Mucosa of descending colon (tissue), 3 donors: ENCODE measurements around the gene ARRDC2. TPM values are rescaled to one million over a fixed set of nuclear protein-coding genes. Genes with fewer than 3 reads are reported as not detected.

ENCODE experiments used
- ATAC-seq: fragments of 200-7000 bp; cut with Tn5 transposase; one replicate; pipeline ENCODE4 v1.9.1; 2020; ENCODE audit warnings: mild to moderate bottlenecking, moderate library complexity
- DNase-seq, 3 donors: peaks; one replicate each; pipeline ENCODE4 v3.0.0-alpha.2; 2020
- H3K36me3 ChIP-seq: fragments of 200-600 bp; one replicate; pipeline ENCODE4 v1.8.0; 2021; ENCODE audit warnings: low read depth, mild to moderate bottlenecking
- H3K4me1 ChIP-seq: fragments of 200-600 bp; one replicate; pipeline ENCODE4 v1.8.0; 2021; ENCODE audit warnings: low read depth, mild to moderate bottlenecking
- H3K4me3 ChIP-seq: fragments of 200-600 bp; one replicate; pipeline ENCODE4 v1.8.0; 2021; ENCODE audit warnings: mild to moderate bottlenecking
- H3K9me3 ChIP-seq: fragments of 200-600 bp; one replicate; pipeline ENCODE4 v1.8.0; 2021; ENCODE audit warnings: mild to moderate bottlenecking
- intact Hi-C, 2 donors: fragments of 100-400 bp; cut with DNase I in 1 of 2; cut with micrococcal nuclease in 1 of 2; formaldehyde crosslinking; loops; one replicate each; pipeline versions ENCODE4 v1.11.0 to v1.11.1; 2022; cut with DNase I, micrococcal nuclease
- total RNA-seq, 3 donors: library from RNA; stranded (reverse); fragmentation: NEBNext Ultra II Directional in 2 of 3; extraction: Animal tissue kit (Norgen Biotek cat#: 25700) in 2 of 3; gene quantifications; one replicate each; pipeline versions ENCODE4 v1.2.1 to v1.2.4, GENCODE V29; 2021 to 2023
- TF ChIP-seq, protein P1 (sequence below): fragments of 200-600 bp; IDR thresholded peaks from one replicate; pipeline ENCODE4 v1.8.0; 2022; ENCODE audit warnings: antibody characterized with exemption, mild to moderate bottlenecking
- donor health status: DM: no; HTN: no; CAD: no; lungs with moderate emphysema.
- donor health status: DM: no; HTN: no; CAD: no.
- donor health status: DM: no; HTN: yes; CAD: no.

The ARRDC2 gene
- total RNA-seq, 3 donors from 2014 or later, result 26.4 to 31.1 (median 30.8) TPM

DNA sequence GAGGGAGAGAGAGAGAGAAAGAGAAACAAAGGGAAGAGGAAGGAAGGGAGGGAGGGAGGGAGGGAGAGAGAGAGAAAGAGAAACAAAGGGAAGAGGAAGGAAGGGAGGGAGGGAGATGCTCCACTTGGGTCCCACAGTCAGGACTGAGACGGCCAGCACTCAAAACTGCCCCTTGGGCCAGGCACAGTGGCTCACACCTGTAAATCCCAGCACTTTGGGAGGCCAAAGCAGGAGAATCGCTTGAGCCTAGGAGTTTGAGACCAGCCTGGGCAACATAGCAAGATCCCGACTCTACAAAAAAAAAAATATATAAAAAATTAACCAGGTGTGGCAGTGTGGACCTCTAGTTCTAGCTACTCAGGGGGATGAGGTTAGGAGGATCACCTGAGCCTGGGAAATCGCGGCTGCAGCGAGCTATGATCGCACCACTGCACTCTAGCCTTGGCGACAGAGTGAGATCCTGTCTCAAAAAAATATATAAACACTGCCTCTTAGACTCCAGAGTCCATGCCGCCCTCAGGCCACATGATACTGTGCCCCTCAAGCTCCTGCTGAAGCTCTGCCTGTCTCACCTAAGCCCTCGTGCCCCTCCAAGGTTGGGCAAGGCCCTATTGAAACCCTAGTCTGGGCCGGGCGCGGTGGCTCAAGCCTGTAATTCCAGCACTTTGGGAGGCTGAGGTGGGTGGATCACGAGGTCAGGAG, 8.4 kb downstream of the ARRDC2 start:
- ATAC-seq (no peak), DNase-seq (no peak)
- intact Hi-C loops, result no loop called here
- Histone ChIP-seq H3K36me3 (peaks cover 3% of the 10 kb centered on the region), H3K4me3 (no peak overlapping the region), H3K9me3 (no peaks in the 10 kb centered on the region), H3K4me1 (peaks cover 11% of the 10 kb centered on the region)
- TF ChIP-seq, protein P1, sequence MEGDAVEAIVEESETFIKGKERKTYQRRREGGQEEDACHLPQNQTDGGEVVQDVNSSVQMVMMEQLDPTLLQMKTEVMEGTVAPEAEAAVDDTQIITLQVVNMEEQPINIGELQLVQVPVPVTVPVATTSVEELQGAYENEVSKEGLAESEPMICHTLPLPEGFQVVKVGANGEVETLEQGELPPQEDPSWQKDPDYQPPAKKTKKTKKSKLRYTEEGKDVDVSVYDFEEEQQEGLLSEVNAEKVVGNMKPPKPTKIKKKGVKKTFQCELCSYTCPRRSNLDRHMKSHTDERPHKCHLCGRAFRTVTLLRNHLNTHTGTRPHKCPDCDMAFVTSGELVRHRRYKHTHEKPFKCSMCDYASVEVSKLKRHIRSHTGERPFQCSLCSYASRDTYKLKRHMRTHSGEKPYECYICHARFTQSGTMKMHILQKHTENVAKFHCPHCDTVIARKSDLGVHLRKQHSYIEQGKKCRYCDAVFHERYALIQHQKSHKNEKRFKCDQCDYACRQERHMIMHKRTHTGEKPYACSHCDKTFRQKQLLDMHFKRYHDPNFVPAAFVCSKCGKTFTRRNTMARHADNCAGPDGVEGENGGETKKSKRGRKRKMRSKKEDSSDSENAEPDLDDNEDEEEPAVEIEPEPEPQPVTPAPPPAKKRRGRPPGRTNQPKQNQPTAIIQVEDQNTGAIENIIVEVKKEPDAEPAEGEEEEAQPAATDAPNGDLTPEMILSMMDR, result no peak

DNA sequence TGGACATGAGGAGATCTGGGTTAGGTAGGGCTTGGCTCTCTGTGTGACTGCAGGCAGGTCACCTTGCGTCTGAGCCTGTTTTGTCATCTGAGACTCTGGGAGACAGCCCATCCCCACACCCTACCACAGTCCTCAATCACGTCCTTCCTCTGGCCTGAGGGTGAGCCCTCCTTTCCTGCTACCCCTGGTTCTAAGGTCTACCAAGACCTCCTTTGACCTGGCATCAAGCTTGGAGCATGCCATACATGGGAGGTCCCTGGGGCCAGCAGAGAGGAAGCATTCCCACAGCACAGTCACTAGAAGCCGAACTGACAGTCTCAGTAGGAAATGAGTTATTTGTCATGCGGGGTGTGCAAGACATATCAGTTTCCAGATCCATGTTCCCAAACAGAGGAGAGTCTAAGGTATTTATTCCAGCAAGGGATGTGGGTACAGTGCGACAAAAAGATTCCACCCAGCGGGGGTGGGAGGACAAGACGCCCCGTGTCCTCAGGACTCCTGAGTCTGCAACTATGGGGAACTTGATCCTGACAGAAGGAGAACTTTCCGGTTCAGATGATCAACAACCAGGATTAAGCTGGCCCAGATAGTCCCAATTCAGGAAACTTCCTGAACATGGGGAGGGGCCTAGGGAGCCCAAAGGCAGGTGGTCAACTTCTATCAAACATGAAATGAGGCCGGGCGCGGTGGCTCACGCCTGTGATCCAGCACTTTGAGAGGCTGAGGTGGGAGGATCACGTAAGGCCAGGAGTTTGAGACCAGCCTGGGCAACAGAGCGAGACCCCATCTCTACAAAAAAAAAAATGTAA, 9.5 kb downstream of the ARRDC2 start:
- intact Hi-C loops, result no loop called here
- ATAC-seq, result no peak
- TF ChIP-seq, protein P1, result no peak
- DNase-seq, result peak in 1 of 3 donors; percentile 14
- Histone ChIP-seq H3K4me3 (no peak overlapping the region), H3K9me3 (no peaks in the 10 kb centered on the region), H3K36me3 (no peaks in the 10 kb centered on the region), H3K4me1 (peaks cover 21% of the 10 kb centered on the region)

DNA sequence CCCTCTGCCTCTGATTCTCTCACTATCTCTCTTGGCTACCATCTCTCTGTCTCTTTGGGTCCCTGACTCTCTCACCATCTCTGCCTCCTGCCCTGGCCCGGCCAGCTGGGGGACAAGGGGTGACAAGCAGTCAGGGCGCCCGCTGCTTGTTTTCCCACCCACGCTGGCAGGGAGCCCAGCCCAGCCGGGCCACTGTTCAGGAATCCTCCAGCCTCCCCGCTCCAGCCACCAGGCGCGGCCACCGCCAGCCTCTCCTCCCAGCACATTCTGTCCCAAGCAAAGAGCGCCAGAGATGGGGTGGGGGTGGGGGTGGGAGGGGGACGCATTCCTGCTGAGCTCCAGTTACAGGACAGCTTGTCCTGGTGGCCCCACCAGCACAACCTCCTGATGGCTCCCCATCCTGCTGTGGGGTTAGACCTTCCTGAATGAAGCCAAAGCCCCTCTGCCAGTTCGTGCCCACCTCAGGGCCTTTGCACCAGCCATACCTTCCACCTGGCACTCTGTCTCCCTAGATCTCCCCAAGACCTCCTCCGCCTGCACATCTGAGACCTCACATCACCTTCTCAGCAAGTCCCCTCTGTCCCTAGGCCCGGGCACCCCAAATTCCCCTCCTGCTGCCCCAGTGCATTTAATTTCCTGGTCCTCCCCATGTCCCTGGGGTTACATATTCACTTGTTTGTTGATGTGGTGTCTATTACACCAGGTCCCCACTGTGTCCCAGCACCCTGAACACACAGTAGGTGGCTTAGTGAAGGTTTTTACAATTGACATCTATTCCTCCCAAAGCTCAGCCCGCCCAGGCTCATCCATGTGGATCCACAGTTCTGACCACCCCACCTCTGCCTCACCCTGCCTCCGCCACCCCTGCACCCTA, 12.5 kb downstream of the ARRDC2 start:
- peaks cover 26% of the 10 kb centered on the region for H3K4me1 ChIP-seq
- no peaks in the 10 kb centered on the region for H3K36me3 ChIP-seq
- ATAC-seq (peak; percentile 41), DNase-seq (peak; percentile 57 to 84 (median 72))
- H3K9me3 ChIP-seq, result no peaks in the 10 kb centered on the region
- TF ChIP-seq, protein P1, result no peak
- intact Hi-C loops, result no loop called here
- H3K4me3 ChIP-seq, result no peak overlapping the region

DNA sequence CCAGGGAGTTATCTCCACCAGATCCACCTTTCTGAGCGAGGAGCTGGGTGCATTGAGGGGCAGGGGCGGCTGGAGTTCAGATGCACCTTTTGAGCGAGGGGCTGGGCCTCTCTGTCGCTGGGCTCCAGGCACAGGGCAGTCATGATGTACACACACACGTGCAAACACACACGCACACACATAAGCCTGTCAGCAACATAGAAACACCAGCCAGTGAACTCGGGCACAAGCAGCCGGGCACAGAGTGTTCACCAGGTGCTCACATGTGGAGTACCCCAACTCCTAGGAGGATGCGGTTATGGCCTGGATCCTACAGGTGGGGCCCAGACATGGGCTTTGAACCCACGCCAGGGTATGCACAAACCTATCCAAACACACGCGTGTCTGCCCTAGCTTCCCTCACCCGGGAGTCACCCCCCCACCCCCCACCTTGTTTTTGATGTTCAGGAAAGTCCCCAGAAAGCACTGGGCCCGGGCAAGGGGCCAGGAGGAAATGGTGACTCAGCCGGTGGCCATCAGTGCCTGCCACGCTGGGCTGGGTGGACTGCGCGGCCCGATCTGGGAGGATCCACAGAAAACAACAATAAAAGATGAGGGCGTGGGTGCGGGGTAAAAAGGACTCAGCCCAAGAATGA, 13.3 kb downstream of the ARRDC2 start:
- peak; percentile 72 for ATAC-seq
- no peaks in the 10 kb centered on the region for H3K36me3 ChIP-seq
- intact Hi-C loops, result no loop called here

More for the DNA sequence above, 13.3 kb downstream of the ARRDC2 start:
- peaks cover 26% of the 10 kb centered on the region for H3K4me1 ChIP-seq
- TF ChIP-seq, protein P1, result no peak
- H3K4me3 ChIP-seq, result no peak overlapping the region
- peak; percentile 78 to 92 (median 84) for DNase-seq
- H3K9me3 ChIP-seq, result no peaks in the 10 kb centered on the region
